Testis (tissue), 3 donors: ENCODE data around the gene TMEM184A. TPM values are rescaled to one million over a fixed set of nuclear protein-coding genes. Genes with fewer than 3 reads are reported as not detected.

Experiments used
- DNase-seq: peaks from one replicate; pipeline ENCODE4 v3.0.0-alpha.2; 2019
- H3K27ac ChIP-seq, 2 donors: fragments of 200-600 bp; sonication (generic); one replicate each; pipeline ENCODE4 v1.5.1; 2019
- H3K27me3 ChIP-seq: fragments of 200-600 bp; sonication (generic); one replicate; pipeline ENCODE4 v1.5.1; 2019
- H3K36me3 ChIP-seq: fragments of 200-600 bp; sonication (generic); one replicate; pipeline ENCODE4 v1.5.1; 2017; ENCODE audit warnings: low read depth; ENCODE audit errors: missing control alignments
- H3K4me1 ChIP-seq: fragments of 200-600 bp; sonication (generic); one replicate; pipeline ENCODE4 v1.5.1; 2019
- H3K4me3 ChIP-seq, 2 donors: fragments of 200-600 bp; sonication (generic); one replicate each; pipeline ENCODE4 v1.5.1; 2017 to 2019
- H3K9me3 ChIP-seq: fragments of 200-600 bp; sonication (generic); one replicate; pipeline ENCODE4 v1.5.1; 2017
- CTCF ChIP-seq, 3 experiments: fragments of 450-650 bp in 2 of 3; fragments of 200-600 bp in 1 of 3; sonication (generic) in 1 of 3; IDR thresholded peaks; one replicate each; pipeline ENCODE4 v1.5.1; 2016 to 2019; ENCODE audit warnings: antibody characterized with exemption in 3 of 3, mild to moderate bottlenecking in 2 of 3, moderate library complexity in 1 of 3
- POLR2A ChIP-seq: fragments of 450-650 bp; IDR thresholded peaks from one replicate; pipeline ENCODE4 v1.6.1; 2017; ENCODE audit warnings: antibody characterized with exemption, mild to moderate bottlenecking, moderate library complexity
- WGBS, 2 donors: methylation state at CpG; one replicate each; pipeline ENCODE4 v1.1.5; 2018; 5-methylcytosine and 5-hydroxymethylcytosine counted together
- intact Hi-C: fragments of 100-400 bp; cut with DNase I; formaldehyde crosslinking; loops from one replicate; pipeline ENCODE4 v1.15.1; 2023; ENCODE audit warnings: low total_unique reads
- polyA plus RNA-seq: library from polyadenylated mRNA; stranded (reverse); fragments of 350-450 nt; fragmentation: Illumina TruSeq; extraction: RNeasy Lipid Tissue Mini Kit (QIAGEN cat#74804); gene quantifications from one replicate; pipeline ENCODE4 v1.2.3, GENCODE V29; 2014; ENCODE audit warnings: low read depth, low replicate concordance; ENCODE audit not compliant: insufficient read depth
- total RNA-seq, 2 donors: library from RNA; depleted of rRNA; stranded (reverse); fragments of >200 nt; gene quantifications; one replicate each; pipeline ENCODE4 v1.2.3, GENCODE V29; 2016

Gene TMEM184A
- total and polyA plus RNA-seq, 3 donors from 2014 or later = 7.1 to 20.9 (median 18.7) TPM

GRCh38 chr7:1587738-1588137 lies 31.7 kb upstream of the TMEM184A start:
- intact Hi-C loops = no loop called here
- WGBS, 2 donors = 78 to 90% methylated on average over 11 to 12 of the region's 12 CpGs
- no peak overlapping the region for H3K4me3 ChIP-seq

GRCh38 chr7:1586827-1587705 lies 31.1 kb upstream of the TMEM184A start:
- intact Hi-C loops = no loop called here
- Histone ChIP-seq H3K27ac (no peak overlapping the region), H3K27me3 (no peaks in the 10 kb centered on the region), H3K9me3 (no peaks in the 10 kb centered on the region), H3K4me1 (no peaks in the 10 kb centered on the region), H3K36me3 (no peaks in the 10 kb centered on the region), H3K4me3 (no peak overlapping the region)
- TF ChIP-seq CTCF (IDR thresholded peaks at IDR 0.05) = no peak
- TF ChIP-seq POLR2A = no peak
- 58 to 81% methylated on average over 18 to 42 of the region's 42 CpGs for WGBS, 2 donors
- no peak for DNase-seq

More at GRCh38 chr7:1587738-1588137, 31.7 kb upstream of the TMEM184A start:
- H3K36me3 ChIP-seq = no peaks in the 10 kb centered on the region
- no peaks in the 10 kb centered on the region for H3K4me1 ChIP-seq
- TF ChIP-seq POLR2A (no peak), CTCF (IDR thresholded peaks at IDR 0.05) (no peak)
- H3K9me3 ChIP-seq = no peaks in the 10 kb centered on the region
- DNase-seq = no peak
- no peaks in the 10 kb centered on the region for H3K27me3 ChIP-seq
- no peak overlapping the region for H3K27ac ChIP-seq

DNA sequence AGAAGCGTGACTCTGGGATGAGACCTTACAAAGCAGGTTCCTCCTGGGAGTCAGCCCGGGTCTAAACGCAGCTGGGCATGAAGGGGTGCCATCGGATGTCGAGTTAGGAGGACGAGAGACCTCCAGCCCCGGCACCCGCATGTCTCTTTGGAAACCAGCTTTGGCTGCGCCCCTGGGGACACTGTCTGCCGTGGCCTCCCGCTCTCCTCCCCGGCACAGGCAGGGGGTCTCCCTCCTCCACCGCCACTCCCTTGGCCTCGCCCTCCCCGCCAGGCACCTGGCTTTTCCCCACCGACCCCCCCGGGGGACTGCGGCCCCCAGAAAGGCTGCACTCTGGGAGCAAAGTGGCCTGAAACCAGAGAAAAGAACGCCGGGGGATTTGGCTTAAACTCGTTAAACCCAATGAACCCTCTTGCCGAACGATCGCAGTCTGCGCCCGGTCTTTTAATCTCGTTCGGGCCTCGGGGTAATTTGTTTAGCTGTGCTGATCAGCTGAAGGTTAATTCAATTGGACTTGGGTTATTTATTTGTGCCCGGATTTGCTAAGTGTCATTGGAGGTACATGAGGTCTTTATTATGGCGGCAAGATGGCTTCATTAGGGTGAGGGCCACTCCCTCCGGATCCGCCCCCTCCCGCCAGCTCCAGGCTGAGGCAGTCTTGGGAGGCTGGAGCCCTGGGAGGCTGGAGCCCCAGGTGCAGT lies 30.3 kb upstream of the TMEM184A start:
- DNase-seq = no peak
- Histone ChIP-seq H3K27me3 (no peaks in the 10 kb centered on the region), H3K4me3 (no peak overlapping the region), H3K9me3 (no peaks in the 10 kb centered on the region), H3K27ac (no peak overlapping the region), H3K36me3 (no peaks in the 10 kb centered on the region), H3K4me1 (no peaks in the 10 kb centered on the region)
- TF ChIP-seq CTCF (IDR thresholded peaks at IDR 0.05) = no peak
- TF ChIP-seq POLR2A = no peak
- intact Hi-C loops = no loop called here
- WGBS, 2 donors = 74 to 87% methylated on average over 20 to 34 of the region's 34 CpGs

DNA sequence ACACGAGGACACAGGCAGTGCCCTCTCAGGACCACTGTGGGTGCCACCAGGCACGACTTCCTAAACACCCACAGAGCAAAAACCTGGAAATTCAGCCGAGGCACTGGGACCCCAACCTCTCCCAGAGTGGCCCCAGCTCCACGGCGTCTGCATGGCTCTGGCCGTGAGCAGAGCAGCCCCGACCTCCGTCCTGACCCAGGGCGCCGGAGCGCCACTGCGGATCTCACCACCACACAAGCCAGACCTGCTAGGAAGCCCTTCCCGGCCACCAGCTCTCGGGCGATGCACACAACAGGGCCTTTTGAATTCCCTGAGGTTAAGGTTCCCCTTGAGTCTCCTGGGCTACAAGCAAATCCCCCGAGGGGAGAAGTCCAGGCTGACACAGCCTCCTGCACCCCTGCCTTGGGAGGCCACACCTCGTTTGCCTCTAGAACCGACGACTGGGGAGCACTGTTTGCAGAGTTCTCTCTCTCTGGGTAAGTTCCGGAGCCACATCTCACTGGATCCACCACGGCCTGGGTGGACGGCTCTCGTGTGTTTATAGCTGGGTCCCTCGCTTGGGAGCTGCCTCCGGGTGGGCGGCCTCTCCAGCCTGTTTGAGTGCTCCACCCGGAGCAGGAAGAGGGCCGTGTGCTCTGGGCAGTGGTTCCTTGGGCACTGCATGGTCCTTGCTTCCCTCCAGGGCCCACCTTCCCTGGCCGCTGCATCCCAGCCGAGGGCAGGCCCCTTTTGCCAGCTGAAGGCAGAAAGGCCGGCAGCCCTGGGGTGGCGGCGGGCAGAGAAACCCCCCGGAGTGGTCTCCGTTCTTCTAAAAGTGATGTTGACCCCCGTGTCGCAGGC lies 29.4 kb upstream of the TMEM184A start:
- WGBS, 2 donors = 89 to 91% methylated on average over 30 to 37 of the region's 37 CpGs
- Histone ChIP-seq H3K4me1 (no peaks in the 10 kb centered on the region), H3K27ac (no peak overlapping the region), H3K4me3 (no peak overlapping the region), H3K9me3 (no peaks in the 10 kb centered on the region), H3K27me3 (no peaks in the 10 kb centered on the region), H3K36me3 (no peaks in the 10 kb centered on the region)
- intact Hi-C loops = no loop called here
- TF ChIP-seq POLR2A (no peak), CTCF (IDR thresholded peaks at IDR 0.05) (no peak)
- no peak for DNase-seq
